Measurements from ENCODE around the gene FAM136A. TPM values are rescaled to one million over a fixed set of nuclear protein-coding genes. Genes with fewer than 3 reads are reported as not detected.

FAM136A gene
- 10 to 100 TPM; 35.0 to 46.6 (median 41.5) TPM for polyA plus RNA-seq (ENCODE audit: insufficient read length in 10 of 10)
- long read RNA-seq, donor 1, transcript FAM136A-201 (3 exons, 1,810 nt) = major isoform, 26 of 27 reads
- long read RNA-seq, donor 1, partial matches to known transcripts = 0 of 27 reads
- long read RNA-seq, donor 1, other reads (novel, unspliced or antisense) = 0 of 27 reads
- long read RNA-seq, donor 2, transcript FAM136A-201 (3 exons, 1,810 nt) = major isoform, 20 of 22 reads
- long read RNA-seq, donor 2, partial matches to known transcripts = 0 of 22 reads
- long read RNA-seq, donor 2, other reads (novel, unspliced or antisense) = 0 of 22 reads
- long read RNA-seq, donor 3 = 0 reads
- long read RNA-seq, donor 4, transcript FAM136A-201 (3 exons, 1,810 nt) = major isoform, 18 of 19 reads
- long read RNA-seq, donor 4, partial matches to known transcripts = 0 of 19 reads
- long read RNA-seq, donor 4, other reads (novel, unspliced or antisense) = 0 of 19 reads
- long read RNA-seq, donor 5, transcript FAM136A-201 (3 exons, 1,810 nt) = major isoform, 25 of 27 reads
- long read RNA-seq, donor 5, partial matches to known transcripts = 0 of 27 reads
- long read RNA-seq, donor 5, other reads (novel, unspliced or antisense) = 0 of 27 reads
- long read RNA-seq, donor 6, transcript FAM136A-201 (3 exons, 1,810 nt) = major isoform, 39 of 42 reads
- long read RNA-seq, donor 6, partial matches to known transcripts = 0 of 42 reads
- long read RNA-seq, donor 6, other reads (novel, unspliced or antisense) = 0 of 42 reads
- long read RNA-seq, donor 7, transcript FAM136A-201 (3 exons, 1,810 nt) = major isoform, 12 of 13 reads
- long read RNA-seq, donor 7, partial matches to known transcripts = 0 of 13 reads
- long read RNA-seq, donor 7, other reads (novel, unspliced or antisense) = 0 of 13 reads
- long read RNA-seq, donor 8, transcript FAM136A-201 (3 exons, 1,810 nt) = major isoform, 12 of 12 reads
- long read RNA-seq, donor 8, partial matches to known transcripts = 0 of 12 reads
- long read RNA-seq, donor 8, other reads (novel, unspliced or antisense) = 0 of 12 reads
- long read RNA-seq, donor 9, transcript FAM136A-201 (3 exons, 1,810 nt) = major isoform, 5 of 6 reads
- long read RNA-seq, donor 9, partial matches to known transcripts = 0 of 6 reads
- long read RNA-seq, donor 9, other reads (novel, unspliced or antisense) = 0 of 6 reads

GRCh38 chr2:70301344-70302194, at the start of gene FAM136A:
FAM136A (minus strand) TSS chr2:70302067; CDS start chr2:70302011, 56 bp downstream.
- peak; percentile 77 to 94 (median 87) for DNase-seq

GRCh38 chr2:70349921-70350685, 48.2 kb upstream of the FAM136A start:
- no peak for DNase-seq

GRCh38 chr2:70347831-70348230, 46.0 kb upstream of the FAM136A start:
- no peak for DNase-seq

- no peak for DNase-seq
Observed at GRCh38 chr2:70344195-70344594, 42.3 kb upstream of the FAM136A start.

- no peak for DNase-seq
Observed at GRCh38 chr2:70341477-70341765, 39.6 kb upstream of the FAM136A start.

- peak; percentile 10 to 40 (median 11) for DNase-seq
Observed at GRCh38 chr2:70340761-70341476, 39.1 kb upstream of the FAM136A start.

- no peak for DNase-seq
Observed at GRCh38 chr2:70340075-70340474, 38.2 kb upstream of the FAM136A start.

GRCh38 chr2:70336552-70336951, 34.7 kb upstream of the FAM136A start:
- DNase-seq = no peak

- DNase-seq = no peak
Observed at GRCh38 chr2:70331012-70331411, 29.1 kb upstream of the FAM136A start.

GRCh38 chr2:70330476-70330875, 28.6 kb upstream of the FAM136A start:
- no peak for DNase-seq

- no peak for DNase-seq
Observed at GRCh38 chr2:70328921-70329561, 27.2 kb upstream of the FAM136A start.

GRCh38 chr2:70325875-70326274, 24.0 kb upstream of the FAM136A start:
- no peak for DNase-seq

GRCh38 chr2:70322518-70322917, 20.7 kb upstream of the FAM136A start:
- DNase-seq = no peak

- no peak for DNase-seq
Observed at GRCh38 chr2:70321370-70321769, 19.5 kb upstream of the FAM136A start.

GRCh38 chr2:70314640-70315039, 12.8 kb upstream of the FAM136A start:
- no peak for DNase-seq

- no peak for DNase-seq
Observed at GRCh38 chr2:70312560-70312959, 10.7 kb upstream of the FAM136A start.

GRCh38 chr2:70310899-70311298, 9.0 kb upstream of the FAM136A start:
- no peak for DNase-seq

- DNase-seq = no peak
Observed at GRCh38 chr2:70305531-70305930, 3.7 kb upstream of the FAM136A start.

- no peak for DNase-seq
Observed at GRCh38 chr2:70304498-70304897, 2.6 kb upstream of the FAM136A start.
